Central memory CD4-positive, alpha-beta T cell (primary cell): ENCODE results near the gene URM1.
"Not testable (repeated sequence)": the region's sequence is repeated elsewhere in the genome, so short reads cannot be mapped to it uniquely, and the experiment has no call there.

ENCODE experiments used
- DNase-seq: peaks from one replicate; pipeline ENCODE4 v3.0.0; 2022

The URM1 gene

DNA sequence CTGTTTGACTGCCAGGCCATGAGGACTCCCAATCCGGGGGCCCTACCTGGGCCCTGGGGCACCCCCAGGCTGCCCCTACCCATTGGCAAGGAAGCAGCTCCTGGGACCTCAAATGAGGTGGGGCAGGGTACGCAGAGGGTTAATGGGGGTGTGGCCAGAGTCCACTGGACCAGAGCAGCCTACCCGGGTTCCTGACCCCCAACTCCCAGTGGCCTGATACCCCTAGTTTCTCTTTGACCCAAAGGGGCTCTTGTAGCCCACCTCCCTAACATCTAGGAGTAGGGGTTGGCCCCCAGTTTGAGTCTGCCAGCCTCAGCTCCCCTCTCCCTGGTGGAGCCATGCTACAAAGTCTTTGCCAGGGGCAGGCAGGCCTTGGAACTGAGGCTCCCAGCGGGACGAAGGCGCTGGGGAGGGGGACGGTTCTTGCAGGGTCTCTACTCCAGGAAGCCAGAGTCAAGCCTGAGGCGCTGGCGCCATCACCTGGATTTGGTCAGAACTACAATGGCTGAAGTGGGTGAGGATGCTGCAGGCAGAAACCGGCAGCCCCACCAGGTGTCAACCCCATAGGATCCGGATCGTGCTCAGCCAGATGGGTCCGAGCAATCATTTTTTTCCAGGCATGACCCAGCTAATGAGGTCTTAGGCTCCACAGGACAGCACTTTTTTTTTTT, 41.1 kb downstream of the URM1 start:
- peak; percentile 28 for DNase-seq

DNA sequence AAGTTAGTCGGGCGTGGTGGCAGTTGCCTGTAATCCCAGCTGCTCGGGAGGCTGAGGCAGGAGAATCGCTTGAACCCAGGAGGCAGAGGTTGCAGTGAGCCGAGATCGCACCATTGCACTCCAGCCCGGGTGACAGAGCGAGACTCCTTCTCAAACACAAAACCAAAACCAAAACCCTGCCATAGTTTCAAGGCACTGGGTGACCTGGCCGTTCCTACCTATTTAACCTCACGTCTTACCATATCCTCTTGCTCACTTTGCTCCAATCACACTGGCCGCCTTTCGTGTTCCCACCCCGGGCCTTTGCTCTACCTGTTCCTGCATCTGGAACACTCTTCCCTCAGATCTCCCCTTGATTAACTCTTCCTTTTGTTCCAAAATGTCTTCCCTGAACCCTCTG, 42.6 kb downstream of the URM1 start:
- not testable (repeated sequence) for DNase-seq

DNA sequence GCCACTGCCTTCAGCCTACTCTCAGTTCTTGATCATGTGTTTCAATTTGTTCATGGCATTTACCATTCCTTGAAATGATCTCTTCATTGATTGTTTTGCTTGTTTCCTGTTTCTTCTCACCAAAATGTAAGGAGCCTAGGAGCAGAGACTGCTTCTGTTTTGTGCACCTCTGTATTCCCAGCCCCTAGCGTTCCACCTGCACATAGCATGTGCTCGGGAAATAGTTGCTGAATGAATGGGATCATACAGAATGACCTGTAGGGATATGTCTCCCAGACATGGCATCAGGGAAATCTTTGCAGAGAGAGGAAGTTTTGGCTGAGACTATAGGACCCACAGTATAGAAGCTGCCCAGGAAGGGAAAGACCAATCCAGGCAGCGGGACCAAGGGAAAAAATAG, 43.3 kb downstream of the URM1 start:
- no peak for DNase-seq

DNA sequence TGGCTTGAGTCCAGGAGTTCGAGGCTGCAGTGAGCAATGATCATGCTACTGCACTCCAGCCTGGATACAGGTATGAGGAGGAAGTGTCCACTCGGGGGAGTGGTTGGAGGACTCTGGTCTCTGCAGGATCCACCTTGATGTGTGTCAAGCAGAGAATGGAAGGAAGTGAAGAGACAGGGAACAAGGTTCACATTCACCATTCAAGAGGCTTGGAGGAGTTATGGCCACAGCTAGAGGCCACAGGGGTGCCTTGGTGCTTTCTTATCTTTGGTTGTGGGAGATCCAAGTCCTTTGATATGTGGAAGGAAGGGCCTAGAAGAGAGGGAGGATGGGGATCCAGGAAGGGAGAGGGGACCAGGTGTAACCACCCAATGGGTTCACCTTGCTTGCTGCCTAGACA, 44.1 kb downstream of the URM1 start:
- DNase-seq: no peak

DNA sequence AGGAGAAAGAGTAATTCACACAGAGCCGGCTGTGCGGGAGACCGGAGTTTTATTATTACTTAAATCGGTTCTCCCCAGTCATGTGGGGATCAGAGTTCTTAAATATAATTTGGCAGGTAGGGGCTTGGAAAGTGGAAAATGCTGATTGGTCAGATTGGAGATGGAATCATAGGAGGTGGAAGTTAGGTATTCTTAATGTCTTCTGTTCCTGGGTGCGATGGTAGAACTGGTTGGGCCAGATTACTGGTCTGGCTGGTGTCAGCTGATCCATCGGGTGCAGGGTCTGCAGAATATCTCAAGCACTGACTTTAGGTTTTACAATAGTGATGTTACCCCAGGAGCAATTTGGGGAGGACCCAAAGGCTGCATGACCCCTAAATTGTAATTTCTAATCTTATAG, 44.8 kb downstream of the URM1 start:
- DNase-seq: no peak

DNA sequence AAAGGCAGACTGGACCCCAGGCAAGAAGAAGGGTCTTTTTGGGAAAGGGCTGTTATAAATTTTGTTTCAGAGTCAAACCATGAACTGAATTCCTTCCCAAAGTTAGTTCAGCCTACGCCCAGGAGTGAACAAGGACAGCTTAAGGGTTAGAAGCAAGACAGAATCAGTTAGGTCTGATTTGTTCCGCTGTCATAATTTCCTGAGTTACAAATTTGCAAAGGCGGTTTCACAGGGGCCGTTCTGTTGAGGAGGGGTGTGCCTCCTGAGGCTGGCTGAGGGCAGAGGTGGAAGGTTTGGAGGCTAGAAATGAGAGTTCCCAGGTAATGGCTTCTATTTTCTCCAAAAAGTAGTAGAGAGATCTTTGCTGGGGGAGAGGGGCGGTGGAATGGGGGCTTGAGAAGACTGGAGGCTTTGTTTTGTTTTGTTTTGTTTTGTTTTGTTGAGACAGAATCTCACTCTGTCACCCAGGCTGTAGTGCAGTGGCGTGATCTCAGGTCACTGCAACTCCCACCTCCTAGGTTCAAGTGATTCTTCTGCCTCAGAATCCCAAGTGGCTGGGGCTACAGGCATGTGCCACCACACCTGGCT, 45.4 kb downstream of the URM1 start:
- DNase-seq: no peak

DNA sequence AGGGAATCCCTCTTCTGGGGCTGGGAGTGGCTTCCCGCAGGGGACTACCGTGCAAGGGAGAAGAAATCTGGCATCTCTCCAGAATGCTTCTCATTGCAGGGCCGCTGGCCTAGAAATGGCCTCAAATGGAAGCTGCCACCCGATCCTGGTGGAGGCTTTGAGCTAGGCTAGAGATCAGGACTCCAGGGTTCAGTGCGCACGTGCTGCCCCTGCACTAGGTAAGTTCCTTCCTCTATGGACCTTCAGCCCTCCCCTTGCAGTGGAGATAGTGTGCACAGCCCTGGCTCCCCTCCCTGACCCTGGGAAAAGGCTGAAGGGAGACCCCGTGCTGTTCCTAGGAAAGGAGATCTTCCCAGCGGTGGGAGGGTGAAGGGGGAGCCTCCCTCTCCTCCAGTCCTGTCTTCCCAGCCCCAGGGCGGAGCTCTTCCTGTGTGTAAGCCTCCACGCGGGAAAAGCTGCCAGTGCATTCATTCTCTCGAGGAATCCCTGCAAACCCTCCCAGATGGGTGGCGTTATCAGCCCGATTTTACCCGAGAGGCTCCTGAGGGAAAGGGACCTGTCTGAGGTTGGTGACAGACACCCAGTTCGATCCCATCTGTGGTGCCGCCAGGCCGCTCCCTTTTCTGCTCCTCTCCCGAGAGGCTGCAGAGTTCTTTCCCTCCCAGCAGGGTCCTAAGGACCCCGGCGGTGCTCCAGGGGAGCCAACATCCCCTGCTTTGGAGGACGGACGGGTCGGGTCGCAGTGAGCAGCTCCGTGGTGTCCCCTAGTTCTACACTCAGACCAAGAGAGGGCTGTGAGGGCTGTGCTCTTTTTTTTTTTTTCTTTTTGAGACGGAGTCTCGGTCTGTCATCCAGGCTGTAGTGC, 48.1 kb downstream of the URM1 start:
- no peak for DNase-seq

DNA sequence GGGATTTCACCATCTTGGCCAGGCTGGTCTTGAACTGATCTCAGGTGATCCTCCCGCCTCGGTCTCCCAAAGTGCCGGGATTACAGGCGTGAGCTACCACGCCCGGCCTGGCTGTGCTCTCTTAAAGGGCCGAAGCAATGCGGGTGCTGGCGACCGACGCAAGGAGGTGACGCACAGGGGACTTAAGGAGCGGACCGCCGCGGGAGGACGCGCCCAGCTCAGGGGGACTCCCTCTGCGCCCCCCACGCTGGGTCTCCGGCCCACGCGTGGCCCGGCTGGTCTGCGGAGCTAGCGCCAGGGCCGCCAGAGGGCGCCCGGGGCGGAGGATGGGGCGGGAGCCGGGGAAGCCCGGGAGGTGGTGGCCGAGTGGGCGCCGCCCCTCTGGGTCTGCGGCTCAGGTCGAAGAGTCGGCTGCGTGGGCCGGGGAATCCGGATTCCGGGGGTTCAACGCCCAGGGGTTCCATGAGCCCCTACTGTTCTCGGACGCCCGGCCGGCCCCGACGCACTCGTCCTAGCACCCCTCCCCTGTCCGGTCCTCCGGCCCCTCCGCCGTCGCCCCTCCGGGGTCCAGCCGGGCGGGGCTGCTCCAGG, 49.0 kb downstream of the URM1 start:
- peak; percentile 41 for DNase-seq

DNA sequence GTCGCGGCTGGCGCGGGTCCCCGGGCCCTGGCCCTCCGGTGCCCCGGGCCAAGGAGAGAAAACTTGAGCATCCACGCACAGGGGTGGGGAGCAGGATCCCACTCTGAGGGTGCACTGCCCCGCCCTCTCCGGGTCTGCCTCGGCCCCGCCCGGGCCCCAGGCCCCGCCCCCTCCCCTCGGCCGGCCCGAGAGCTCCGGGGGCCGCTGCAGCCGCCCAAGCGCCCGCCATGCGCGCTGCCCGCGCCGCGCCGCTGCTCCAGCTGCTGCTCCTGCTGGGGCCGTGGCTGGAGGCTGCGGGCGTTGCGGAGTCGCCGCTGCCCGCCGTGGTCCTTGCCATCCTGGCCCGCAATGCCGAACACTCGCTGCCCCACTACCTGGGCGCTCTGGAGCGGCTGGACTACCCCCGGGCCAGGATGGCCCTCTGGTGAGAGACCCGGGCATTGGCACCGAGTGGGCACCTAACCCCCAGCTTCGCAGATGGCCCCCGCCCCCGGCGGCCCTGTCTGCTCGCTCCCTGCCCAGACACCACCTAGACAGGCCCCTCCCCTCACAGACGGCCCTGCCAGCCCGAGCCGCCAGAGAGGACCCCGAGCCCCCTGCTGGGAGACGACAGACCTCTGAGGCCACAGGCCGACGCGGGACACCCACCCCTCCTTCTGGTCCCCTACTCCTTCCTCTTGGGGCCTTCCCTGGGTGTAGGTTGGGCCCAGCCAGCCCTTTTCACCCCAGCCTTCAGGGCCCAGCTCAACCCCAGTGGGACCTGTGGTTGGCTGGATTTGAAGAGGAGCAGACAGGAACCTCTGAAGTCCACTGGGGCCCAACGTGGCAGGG, 49.7 kb downstream of the URM1 start, which contains the start of gene CERCAM:
TSS of gene CERCAM (plus strand) at position 207 of the 831 bp plus-strand sequence. CDS start at position 228, 21 bp downstream.
- no peak for DNase-seq

DNA sequence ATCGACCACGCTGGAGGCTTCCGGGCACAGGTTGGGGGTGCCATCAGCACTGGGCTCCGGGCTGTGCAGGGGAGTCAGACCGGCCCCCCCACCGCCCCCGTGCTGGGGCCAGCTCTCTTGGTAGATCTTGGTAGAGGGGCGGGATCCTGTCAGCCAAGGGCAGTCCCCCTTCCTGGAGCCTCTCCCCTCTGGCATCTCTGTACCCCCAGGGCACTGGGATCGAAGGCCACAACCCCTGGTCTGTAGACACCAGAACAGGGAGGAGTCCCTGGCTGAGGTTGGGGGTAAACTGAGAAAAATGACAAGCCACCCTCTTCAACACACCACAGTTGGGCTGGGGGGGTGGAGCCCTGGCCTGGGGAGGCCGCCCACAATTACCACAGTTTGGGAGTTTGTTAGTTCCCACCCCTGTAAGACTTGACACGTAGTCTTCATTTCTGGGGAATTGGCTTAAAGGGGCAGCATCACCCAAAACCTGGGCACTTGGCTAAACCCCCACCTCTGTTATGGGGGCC, 50.4 kb downstream of the URM1 start:
- DNase-seq: no peak

DNA sequence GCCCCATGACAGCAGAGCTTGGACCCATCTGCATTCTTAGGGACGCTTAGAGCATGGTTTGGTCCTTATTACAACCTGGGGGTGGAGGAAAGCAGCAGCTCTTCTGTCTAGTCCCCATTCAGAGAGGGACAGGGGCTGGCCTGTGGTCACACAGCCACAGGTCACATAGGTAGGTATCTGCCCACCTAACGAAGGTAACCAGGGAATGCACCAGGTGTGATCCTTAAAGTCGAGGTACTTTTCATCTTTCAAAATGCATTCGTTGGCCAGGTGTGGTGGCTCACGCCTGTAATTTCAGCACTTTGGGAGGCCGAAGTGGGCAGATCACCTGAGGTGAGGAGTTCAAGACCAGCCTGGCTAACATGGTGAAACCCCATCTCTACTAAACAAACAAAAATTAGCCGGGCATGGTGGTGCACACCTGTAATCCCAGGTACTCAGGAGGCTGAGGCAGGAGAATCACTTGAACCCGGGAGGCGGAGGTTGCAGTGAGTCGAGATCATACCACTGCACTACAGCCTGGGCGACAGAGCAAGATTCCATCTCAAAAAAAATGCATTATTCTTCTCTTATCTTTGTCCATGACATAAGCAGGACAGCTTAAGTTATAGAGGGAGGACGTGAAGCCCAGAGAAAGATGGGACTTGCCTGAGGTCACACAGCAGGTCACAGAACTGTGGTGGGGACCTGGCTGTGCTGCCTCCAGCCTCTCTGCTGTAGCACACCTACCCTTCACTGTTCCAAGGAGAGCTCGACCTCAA, 51.0 kb downstream of the URM1 start:
- DNase-seq: not testable (repeated sequence)

DNA sequence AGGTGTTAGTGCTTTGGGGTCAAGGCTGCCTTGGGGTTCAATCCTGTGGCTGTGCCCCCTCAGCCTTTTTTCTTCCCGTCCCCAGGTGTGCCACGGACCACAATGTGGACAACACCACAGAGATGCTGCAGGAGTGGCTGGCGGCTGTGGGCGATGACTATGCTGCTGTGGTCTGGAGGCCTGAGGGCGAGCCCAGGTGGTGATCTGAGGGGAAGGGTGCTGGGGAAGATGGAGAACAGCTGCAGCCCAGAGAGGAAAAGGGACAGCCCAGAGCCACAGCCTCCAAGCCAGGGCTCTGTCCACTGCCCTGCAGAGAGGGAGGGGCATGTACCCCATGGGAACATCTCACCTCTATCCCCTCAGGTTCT, 51.6 kb downstream of the URM1 start:
- DNase-seq: no peak

DNA sequence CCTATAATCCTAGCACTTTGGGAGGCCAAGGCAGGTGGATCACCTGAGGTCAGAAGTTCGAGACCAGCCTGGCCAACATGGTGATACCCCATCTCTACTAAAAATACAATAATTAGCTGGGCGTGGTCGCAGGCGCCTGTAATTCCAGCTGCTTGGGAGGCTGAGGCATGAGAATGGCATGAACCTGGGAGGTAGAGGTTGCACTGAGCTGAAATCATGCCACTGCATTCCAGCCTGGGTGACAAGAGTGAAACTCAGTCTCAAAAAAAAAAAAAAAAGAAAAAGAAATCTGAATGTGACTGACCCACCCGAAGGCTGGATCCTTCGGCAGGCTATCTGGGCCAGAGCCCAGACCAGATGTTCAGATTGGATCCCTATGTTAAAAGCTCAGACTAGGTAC, 52.2 kb downstream of the URM1 start:
- not testable (repeated sequence) for DNase-seq

DNA sequence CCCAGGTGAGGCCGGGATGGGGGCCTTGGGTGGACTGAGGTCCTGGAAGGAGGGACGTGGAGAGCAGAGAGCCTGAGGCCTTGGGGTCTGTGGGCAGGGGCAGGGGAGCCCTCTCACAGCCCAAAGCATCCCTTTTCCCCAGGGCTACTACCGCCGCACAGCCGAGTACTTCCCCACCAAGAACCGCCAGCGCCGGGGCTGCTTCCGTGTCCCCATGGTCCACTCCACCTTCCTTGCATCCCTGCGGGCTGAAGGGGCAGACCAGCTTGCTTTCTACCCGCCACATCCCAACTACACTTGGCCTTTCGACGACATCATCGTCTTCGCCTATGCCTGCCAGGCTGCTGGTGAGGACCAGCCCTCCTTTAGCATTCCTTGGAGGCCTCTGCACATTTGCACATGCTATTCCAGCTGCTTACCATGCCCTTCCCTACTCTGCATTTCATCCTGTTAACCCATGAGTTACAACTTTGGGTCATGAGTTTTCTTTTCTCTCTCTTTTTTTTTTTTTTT, 53.1 kb downstream of the URM1 start:
- DNase-seq: no peak

DNA sequence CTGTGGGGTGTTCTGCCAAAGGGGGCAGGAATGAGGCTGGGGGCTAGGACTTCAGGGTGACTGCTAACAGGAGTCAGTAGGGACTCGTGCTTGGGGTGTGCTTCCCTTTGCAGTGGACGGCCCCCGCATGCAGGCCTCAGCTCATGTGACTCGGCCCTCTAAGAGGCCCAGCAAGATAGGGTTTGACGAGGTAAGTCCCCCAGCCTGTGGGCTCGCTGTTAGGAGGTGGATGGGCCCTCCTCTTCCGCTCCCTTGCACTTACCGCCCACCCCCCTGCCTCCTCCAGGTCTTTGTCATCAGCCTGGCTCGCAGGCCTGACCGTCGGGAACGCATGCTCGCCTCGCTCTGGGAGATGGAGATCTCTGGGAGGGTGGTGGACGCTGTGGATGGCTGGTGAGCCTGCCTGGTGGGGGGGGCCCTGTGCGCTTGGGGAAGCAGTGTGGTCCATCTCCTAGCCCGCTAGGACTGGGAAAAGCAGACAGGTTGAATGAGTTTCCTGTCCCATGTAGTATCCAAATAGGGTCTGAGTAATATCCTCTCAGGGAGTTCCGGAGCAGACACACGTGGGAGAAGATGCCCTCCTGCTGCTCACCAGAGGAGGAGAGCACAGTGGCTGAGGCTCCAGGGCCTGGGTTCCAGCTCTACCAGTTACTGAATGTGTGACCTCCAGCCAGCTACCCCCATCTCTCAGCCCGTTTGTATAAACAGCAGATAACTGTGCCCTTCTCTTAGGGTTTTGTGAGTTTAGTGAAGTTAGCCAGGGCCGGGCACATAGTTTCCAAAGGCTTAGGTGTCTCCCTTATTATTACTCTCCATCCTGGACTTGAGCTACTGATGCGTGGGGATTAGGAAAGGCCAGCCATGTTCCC, 57.7 kb downstream of the URM1 start:
- DNase-seq: no peak

DNA sequence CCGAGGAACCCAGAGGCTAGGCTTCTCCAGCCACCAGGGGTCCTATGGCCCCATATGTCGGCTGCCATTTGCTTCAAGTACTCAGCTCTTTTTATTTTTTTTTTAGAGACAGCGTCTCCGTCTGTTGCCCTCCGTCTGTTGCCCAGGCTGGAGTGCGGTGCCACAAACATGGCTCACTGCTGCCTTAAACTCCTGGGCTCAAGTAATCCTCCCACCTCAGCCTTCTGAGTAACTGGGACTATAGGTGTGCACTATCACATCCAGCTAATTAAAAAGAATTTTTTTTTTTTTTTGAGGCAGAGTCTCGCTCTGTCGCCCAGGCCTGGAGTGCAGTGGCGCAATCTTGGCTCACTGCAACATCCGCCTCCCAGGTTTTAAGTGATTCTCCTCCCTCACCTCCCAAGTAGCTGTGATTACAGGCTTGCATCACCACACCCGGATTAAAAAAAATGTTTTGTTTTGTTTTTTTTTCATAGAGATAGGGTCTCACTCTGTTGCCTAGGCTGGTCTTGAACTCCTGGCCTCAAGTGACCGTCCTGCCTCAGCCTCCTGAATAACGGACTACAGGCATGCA, 58.4 kb downstream of the URM1 start:
- DNase-seq: no peak

DNA sequence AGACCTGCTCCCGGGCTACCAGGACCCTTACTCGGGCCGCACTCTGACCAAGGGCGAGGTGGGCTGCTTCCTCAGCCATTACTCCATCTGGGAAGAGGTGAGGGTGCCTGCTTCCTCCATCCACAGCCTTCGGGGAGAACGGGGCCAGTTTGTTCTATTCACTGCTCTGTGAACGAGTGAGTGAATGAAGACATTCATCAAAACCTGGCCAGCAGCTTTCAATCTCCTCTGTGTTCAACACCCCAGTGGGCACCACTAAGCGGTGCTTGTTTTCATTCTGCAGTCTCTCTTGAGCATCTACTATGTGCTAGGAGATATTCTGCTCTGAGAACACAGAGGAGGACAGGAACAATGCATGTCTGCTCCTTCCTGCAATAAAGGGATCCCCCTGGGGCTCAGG, 60.0 kb downstream of the URM1 start:
- no peak for DNase-seq

DNA sequence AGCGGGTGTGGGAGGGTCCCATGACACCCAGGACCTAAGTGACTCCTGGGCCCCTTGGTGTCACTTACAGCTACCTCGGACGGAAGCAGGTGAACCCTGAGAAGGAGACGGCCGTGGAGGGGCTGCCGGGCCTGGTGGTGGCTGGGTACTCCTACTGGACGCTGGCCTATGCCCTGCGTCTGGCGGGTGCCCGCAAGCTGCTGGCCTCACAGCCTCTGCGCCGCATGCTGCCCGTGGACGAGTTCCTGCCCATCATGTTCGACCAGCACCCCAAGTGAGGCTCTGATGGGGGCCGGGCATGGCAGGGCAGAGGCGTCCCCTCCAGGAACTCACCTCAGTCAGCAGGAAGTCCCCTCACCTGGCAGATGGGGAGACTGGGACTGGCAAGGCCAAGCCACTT, 63.2 kb downstream of the URM1 start:
- DNase-seq: no peak

DNA sequence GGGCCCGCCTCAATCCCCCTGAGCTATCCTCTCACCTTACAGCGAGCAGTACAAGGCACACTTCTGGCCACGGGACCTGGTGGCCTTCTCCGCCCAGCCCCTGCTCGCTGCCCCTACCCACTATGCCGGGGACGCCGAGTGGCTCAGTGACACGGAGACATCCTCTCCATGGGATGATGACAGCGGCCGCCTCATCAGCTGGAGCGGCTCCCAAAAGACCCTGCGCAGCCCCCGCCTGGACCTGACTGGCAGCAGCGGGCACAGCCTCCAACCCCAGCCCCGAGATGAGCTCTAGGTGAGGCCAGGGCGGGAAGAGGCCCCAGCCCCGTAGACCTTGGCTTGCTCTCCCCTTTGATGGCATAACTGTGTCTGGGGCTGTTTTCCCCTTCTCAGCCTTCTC, 64.4 kb downstream of the URM1 start:
- no peak for DNase-seq
